Activated CD4-positive, CD25-positive, alpha-beta regulatory T cell treated with anti-CD3 and anti-CD28 coated beads, Interleukin-2, amount 50 U/mL, for 72 hours (primary cell): ENCODE data around the gene SOX13.

Experiments used
- DNase-seq: peaks from one replicate; pipeline ENCODE4 v3.0.0; 2021

SOX13 gene

DNA sequence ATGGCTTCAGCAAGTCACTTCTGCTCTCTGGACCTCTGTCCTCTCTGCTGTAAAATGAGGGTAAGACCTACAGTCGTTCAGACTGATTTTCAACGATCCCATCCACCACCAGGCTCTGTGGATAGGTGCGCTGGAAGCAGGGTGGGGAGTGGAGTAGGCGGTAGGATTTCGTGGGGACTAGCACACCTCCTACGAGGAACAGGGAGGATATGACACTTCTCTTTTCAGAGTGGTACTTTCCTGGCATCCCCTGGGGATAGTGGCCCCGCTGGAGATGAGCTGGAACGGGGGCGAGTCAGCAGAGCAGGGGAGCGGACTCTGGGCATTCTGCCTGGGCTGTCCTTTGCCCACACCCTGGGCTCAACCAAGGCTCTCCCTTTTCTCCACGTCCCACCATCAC lies 61.2 kb downstream of the SOX13 start:
- no peak for DNase-seq

DNA sequence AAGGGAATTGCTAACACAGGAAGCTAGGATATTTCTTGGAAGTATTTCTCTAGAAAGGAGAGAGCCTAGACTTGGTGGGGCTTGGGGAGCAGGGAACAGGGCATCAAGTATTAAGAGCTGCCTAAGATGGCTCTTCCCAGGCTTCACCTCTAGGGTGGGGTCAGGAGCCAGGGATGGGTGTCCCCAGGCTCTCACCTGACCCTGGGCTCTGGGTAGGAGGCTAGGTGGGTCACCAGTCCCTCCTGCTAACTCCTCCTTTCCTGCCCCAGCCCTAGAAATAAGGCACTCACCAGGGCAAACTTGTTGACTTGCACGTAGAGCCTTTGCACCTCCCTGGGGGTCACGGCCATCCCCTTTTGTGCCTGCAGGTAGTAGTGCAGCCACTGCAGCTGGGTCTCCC lies 63.9 kb downstream of the SOX13 start:
- DNase-seq: no peak

DNA sequence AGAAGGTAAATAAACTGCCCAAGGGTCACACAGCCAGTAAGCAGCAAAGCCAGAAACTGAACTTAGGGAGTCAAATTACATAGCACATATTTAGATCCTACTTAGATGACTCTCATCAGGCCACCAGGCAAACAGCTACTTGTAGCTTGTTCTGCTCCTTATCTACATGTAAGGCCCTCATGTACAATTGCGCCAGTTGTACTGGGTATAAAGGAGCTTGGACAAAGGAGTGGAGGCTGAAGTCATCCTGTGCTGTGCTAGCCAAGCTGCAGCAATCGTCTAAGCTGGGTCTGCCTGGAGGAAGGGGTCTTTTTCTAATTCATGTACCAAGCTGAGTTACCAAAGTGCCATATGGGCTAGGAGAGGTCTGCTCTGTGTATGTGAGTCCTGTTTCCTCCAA lies 66.2 kb downstream of the SOX13 start:
- DNase-seq: no peak

DNA sequence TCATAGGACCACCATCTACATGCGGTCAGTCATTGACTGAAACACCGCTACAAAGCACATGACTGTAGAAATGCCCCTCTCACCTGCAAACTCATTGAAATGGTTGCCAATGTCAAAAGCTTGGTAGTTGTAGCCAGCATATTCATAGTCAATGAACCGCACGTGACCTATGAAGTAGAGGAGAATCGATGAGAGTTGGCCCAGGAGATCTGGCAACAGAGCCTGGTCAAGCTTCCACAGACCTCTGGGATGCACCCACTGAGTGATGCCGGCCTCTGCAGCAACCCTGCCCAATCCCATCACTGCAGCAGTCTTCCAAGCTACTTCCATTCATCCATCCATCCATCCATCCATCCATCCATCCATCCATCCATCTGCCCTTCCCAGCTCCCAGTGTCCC lies 67.0 kb downstream of the SOX13 start:
- DNase-seq: no peak

DNA sequence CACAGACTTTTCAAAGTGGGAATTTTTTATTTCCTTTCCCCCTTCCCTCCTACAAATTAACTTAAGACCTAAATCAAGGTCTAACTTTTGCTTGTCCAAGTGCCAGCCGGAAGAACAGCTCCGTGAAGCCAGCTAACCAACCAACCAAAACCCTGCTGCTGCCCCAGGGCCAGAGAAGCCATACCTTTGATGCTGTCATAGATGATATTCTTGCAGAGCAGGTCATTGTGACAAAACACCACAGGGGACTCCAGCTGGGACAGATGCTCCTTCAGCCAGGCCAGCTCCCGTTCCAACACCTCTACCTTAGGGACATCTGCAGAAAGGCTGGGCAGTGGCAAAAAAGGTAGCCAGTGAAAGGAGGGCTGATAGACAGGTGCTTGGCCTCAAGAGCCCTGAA lies 68.2 kb downstream of the SOX13 start:
- DNase-seq: no peak

DNA sequence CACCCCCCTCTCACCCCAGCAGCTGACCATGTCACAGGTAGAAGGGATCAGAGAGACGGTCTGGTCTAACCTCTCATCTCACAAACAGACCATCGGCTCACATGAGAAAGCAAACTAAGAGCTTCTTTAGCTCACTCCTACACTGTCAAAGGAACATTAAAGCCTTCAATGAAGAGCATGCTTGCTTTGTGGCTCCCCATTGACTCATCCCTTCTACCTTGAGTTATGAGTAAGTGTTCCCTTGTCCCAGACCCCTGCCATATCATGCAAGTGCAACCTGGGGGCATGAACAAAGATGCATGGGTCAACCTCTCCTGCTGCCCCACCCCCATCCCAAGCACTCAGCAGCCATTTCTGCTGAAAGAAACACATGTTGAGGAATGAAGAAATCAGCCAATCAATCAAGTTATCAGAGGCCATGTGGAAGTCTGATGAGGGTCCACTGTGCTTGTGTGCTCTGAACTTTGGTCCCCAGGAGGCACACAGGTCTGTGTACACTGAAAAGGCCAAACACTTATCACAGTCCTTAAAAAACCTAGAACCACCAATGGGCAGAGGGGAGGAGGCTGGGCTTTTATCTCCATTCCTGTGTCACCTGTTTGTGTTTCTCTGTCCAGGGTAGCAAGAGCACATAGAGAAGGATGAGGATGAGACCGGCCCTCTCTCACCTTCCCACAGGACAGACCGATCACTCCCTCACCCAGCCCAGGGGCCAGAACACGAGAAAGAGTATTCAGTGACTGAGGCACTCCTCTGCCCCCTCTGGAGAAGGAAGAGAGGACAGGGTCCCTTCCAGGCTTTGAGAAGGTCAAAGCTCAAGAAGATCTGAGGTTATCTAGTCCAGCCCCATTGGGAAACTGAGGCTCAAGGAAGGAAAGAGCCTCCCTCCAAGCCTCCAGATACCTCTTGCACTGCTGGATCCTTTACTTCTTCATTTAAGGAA lies 69.4 kb downstream of the SOX13 start:
- DNase-seq: no peak

DNA sequence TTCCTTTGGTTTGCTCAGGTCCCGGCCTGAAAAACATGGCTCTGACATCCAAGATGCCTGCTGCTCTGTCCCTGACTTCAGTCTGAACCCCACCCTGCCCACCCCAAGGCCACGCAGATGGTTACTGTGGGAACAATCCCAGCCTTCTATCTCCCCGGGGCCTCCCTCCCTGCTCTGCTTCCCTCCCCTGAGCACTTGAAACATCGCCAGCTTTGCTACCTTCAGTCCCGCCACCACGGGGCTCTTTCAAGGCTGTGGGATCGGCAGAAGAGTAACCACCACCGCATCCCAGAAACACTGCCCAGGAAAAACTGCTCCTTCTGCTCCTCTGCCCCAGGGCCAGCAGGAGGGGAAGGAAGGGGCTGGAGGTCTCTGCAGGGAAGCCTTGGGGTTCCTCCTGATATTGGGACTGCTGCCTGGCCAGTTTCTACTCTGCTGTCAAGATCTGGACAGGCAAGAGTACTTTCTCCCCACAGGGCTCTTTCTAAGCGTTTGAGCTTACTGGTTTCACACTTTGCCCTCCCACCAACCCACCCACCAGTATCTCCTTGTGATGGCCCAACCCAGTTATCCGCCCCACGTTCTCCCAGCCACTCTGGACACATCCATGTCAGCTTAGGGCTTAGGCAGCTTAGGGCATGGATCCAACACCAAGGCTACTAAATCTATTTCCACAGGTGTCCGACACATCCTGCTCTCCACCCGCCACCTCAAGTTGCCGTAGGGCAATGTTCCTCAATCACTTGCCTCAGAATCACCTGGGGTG lies 70.5 kb downstream of the SOX13 start:
- no peak for DNase-seq

DNA sequence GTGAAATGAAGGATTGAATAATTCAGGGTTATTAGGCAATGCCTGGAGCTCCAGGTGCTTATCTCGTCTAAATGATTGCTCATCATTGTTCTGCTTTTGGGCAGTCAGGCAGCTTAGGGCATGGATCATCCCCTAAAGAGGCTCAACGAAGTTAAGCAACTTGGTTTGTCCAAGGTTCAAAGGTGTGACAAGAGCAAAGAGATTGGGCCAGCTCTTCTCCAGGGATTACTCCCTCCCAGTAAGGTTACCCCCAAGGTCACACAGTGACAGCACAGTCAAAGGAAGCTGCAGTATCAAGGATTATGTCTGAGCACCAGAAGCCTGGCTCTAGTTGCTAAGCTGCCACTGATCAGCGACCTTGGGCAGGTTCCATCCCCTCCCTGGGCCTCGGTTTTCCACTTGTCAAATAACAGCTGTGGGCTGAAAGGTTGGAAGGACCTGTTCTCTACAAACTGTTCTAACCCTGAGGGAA lies 72.2 kb downstream of the SOX13 start:
- DNase-seq: no peak

DNA sequence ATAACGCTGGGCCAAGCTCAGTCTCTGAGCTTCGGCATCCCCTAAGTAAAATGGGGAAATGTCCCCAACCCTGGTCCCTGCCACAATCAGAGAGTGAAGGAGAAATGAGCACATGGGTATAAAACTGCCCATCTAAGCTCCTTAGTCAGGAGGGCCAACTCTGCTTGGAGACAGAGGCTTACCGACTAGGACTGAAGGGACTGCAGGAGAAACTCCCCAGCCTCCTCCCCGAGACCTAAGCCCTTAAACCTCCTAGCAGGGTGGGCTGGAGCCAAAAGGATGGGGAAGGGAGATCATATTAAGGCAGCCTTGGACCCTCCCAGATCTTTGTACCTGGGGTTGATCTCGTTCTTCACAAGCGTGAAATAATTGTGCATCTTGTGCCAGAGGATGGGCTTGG lies 73.4 kb downstream of the SOX13 start:
- DNase-seq: no peak

DNA sequence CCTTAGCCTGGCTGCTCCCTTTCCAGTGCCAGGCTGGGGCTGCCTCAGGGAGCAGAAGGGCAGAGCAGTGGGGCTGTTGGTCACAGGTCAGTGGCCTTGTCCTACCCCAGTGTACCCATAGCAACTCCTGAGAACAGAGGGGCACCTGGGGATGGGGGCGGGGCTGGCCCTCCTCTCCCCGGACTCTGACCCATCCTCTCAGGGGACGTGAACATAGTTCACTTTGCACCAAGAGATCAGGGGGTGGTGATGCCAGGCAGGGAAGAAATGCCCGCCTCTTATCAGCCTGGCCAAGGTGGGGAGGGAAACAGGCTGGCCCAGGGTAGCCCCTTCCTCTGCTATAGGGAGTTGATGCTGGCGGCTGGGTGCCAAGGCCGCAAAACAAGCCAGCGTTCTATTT lies 74.0 kb downstream of the SOX13 start:
- DNase-seq: no peak

DNA sequence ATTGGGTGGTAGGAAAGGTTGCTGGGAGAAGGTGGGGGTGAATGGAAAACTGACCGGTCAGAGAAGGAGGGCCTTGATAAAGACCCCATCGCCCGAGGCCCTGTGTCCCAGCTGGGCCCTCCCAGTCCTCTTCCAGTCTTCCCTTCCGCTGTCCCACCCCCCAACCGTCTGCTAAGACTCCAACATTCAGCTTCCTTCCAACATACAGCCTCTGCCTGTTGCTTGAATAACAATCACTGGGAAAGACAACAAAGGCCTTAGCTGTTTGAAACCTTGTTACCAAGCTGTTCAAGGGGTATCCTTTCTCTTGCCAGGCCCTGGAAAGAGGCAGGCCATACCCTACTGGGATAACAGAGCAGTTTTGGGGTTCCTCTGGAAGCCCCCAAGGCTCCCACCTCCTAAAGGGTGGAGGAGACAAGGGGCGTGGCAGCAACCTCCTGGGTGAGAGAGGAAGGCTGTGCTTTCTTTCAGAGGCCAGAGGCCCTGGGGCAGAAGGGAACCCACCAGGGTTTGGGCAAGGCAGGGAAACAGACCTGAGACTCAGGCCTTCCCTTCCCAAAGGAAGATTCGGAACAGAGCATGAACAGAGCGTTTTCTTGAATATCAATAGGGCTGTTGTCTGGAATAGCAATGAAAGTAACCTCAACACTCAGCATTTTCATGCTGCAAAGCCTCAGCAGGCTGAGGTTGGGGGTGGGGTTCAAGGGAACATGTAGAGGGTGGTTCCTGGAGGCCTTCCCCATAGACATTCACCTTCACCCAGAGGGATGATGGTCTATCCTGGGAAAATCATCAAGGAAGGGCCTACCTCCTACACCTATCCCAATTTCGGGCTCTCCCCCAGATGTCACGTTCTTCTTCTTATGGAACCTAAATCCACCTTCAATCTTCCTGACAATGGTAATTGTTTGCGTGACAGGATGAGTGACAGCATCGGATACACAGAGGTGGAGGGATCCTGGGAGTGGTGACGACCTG lies 74.8 kb downstream of the SOX13 start:
- no peak for DNase-seq

DNA sequence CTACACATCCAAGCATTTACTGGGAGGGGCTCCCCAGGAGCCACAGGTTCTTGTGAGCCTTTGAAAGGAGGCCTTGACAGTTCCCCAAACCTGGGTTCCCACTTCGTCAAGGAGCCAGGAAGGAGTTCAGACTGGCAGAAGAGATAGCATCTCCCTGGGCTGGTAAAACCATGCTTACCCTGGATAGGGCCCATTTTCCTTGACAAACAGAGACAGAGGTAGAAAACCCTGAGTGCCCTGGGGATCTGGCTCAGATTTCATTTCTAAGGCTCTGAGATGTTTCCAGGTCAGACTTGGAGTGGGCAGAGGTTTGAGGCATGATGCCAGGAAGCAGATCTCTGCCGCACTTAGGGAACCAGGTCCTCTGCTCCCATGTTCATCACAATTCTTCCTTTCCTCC lies 76.2 kb downstream of the SOX13 start:
- no peak for DNase-seq

DNA sequence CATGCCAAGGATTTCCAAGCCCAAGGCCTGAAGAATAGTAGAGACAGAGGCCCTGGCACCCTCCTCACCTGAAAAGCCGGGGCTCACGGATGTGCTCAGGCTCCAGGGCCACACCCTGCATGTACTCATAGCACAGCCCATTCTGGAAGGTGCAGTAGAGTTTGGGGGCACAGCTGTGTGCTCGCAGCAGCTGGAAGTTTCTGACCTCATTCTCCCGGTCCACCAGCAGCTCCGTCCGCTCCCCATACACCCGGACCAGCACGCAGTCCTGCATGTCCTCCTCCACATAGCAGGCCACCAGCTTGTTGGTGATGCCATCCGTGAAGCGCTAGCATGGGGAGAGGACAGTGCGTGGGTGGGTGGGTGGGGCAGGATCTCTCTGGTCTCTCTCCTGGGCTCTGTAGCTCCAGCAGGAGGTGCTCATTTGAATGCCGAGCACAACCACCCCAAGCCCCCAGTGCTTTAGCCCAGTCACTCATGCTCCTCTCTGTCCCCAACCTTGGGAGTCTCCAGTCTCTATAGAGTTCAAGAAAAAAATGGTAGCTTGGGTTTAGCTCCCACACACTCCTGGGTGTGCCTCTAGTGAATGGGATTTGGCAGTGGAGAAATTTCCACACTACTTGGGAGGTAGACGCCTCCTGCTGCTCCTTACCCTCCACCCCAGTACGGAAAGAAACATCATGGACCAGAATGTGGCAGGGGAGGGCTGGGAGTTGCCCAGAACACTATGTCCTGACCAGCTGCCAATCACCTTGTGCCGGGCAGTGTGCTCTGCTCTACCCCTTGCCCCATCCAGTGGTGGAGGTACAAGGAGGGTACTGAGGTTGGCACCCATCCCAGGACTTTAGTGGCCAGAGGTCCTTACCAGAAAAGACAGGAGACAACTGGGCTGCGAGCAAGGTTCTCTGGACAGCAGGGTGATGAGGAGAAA lies 77.0 kb downstream of the SOX13 start:
- DNase-seq: no peak

DNA sequence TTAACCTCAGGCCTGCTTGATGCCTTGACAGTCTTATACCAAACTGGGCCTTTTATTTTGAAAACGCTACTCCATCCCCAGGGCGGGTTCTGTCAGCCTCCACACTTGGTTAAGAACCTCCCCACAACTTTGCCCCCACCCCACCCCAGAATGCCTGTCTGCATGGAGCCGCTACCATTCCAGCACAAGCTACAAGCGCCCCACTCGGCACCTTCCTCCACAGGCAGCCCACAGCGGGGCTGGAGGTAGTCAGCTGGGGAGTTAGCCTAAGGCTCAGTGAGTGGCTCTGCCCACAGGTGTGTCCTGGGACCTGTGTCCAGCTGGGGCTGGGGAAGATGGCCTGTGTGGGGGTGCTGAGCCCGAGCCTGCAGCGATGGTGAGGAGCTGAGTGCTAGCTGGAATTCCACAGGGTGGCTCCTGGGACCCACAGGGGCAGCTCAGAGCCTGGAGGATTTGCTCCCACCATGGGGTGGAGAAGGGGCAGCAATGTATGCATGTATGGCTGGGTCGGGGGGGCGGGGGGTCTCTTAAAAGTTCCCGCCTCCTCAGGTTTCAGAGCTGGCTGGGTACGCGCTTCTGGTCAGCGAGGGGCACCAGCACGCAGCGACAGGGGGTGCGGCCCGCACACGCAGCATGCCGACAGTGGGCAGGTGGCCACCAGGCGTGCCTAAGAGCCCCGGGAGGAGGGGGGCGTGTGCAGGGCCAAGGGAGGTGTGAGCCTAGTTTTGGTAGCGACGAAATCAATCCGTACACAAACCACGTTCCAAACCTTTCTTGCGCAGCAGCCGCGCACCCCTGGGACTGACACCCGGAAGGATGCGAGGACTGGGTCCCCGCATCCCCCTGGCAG lies 78.0 kb downstream of the SOX13 start:
- no peak for DNase-seq

DNA sequence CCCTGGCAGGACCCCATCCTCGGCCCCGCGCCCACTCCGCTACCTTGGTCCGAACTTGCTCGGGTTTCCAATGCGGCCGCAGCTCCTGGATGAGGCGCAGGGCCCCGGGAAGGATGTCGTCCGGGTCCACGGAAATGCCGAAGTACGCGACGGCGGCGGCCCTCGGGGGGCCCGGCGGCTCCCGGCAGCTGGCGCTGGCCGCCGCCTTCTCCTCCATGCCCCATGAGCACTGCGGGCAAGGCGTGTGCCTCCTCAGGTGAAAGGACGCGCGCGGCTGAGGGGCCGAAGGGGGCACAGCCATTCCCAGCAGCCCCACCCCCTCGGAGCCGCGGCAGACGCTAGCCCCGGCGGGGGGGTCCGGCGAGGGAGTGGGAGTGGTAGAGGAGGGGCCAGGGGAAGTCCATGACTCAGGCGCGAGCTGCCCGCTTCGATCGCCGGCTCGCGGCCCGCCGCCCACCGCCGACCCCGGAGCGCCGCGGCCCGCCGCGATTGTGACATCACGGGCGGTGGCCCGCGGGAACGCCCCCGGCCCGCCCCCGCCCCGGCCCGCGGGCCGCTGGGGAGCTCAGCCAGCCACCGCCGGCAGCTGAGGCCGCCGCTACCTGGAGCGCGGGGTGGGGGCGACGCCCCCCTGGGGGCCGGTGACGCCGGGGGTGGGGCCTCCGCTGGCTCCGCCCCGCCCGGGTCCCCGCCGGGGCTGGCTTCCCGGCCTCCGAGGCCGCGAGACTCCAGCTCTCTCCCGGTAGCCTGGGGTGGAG lies 78.8 kb downstream of the SOX13 start, which contains the start of gene ETNK2:
TSS of gene ETNK2 (minus strand) at position 493 of the 758 bp plus-strand sequence. CDS start at position 301, 192 bp downstream.
- peak; percentile 42 for DNase-seq

DNA sequence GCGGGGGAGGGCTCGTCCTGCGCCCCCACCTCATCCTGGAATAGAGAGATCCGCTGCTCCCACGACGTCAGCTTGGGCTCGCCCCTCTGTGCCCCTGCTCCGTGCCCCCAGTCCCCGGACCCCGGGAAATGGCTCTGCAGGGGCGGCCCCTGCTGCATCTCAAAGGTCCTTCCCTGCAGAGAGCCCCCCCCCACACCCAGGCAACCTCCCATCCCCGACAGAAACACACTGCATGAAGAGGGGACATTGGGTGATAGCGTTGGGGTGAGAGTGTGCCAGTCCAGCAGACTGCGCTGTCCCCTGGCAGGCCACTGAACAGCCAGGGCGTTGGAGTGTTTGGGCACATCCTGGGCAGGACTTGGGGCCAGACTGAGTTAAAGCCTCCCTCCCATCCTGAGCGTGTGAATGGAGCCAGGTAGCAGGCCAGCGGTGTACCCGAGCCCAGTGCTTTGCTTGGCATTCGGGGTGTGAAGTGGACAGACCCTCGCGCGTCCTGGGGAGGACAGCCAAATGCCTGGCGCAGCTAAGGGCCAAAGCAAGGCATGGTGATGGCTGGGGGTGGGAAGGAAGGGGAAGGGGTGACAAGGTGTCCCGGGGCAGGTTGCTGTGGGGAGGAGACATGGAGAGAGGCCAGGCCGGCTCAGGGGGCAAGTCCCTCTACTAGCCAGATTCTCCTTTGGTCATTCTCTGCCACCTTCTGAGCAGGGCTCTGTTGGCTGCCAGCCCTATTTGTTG lies 79.6 kb downstream of the SOX13 start:
- no peak for DNase-seq

DNA sequence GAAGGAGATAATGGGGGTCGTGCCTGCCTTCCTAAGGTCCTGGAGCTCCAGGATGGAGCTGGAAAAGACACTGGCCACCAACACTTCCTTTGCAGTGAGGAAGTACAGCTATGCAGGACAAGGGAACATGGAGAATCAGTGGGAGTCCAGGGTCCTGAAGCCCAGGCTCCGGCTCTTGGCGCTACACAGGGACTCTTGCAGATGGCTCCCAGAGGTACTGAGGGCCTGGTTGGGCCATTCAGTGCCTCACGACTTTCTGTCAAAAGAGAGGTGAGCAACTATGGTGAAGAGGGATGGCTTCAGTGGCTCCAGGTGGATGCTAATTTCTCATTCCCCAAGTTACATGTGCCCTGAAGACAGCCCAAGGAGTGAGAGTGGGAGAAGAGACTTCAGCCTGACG lies 80.8 kb downstream of the SOX13 start:
- DNase-seq: no peak

DNA sequence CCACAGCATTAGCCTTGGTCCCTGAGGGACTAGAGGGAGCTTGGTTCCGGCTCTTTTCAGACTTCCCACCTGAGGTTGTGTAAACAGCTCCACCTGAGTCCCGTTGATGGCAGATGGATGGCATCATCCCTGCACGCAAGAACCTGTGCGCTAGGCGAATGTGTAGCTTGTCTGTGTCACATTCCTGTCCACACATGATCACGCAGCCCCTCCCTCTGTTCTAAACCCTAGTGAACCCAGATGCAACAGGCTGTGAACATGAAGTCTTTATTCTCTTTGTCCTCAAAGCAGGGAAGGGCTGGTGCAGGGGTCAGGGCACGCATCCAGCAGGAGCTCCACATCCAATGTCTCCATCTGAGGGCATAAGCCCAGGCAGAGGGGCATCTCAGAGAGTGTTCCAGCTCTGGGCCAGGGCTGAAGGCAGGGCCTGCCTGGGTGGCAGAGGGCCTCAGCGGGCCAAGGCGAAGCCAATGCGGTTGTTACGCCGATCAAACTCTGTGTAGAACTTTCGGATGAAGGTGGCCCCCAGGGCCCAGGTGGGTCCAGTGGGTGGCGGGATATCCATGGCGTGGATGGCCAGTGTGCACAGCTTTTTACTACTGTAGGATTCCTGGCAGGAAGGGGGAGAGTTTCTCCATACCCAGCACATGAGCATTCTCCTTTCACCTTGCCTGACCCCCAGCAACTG lies 81.8 kb downstream of the SOX13 start:
- no peak for DNase-seq
